Measurements from ENCODE around the gene DSCAM.

- no peak for TF ChIP-seq CREB1 (IDR thresholded peaks at IDR 0.05; ENCODE audit: low read depth)
- TF ChIP-seq YY1 (IDR thresholded peaks at IDR 0.05; ENCODE audit: low read depth) = no peak
- no peak for TF ChIP-seq EP300 (IDR thresholded peaks at IDR 0.05; ENCODE audit: borderline replicate concordance)
- no peak for TF ChIP-seq EGR1 (IDR thresholded peaks at IDR 0.05)
- TF ChIP-seq REST (IDR thresholded peaks at IDR 0.05; ENCODE audit: low read depth) = no peak
- no peak for TF ChIP-seq TAF1 (IDR thresholded peaks at IDR 0.05; ENCODE audit: low read depth)
- TF ChIP-seq FOXM1 (IDR thresholded peaks at IDR 0.05; ENCODE audit: borderline replicate concordance, low read depth) = no peak
Measured at GRCh38 chr21:39972471-39972870, 874.5 kb downstream of the DSCAM start.

Measured in Ishikawa (cell line).